ENCODE data around the gene SERINC3. TPM values are rescaled to one million over a fixed set of nuclear protein-coding genes. Genes with fewer than 3 reads are reported as not detected.

Gene SERINC3
- polyA plus RNA-seq, 1 experiment: 333 TPM

DNA sequence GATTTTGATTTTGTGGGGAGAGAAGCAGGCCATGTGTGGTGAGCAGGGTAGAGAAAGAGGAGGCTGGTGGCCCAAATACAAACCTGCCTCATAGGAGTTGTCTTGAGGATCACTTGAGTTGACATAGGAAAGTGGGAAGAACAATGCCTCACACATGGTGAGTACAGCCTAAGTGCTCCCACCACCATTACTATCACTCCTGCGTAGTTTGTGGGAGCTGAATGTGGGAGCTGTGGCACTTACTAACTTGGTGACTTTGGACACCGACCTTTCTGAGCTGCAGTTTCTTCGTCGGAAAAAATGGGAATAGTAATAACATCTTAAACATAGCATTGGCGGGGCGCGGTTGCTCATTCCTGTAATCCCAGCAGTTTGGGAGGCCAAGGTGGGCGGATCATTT lies 25.5 kb upstream of the SERINC3 start:
- Histone ChIP-seq H3K4me3 (ENCODE audit: low read depth, low read length) (no peak overlapping the region), H3K27me3 (ENCODE audit: control insufficient read depth, insufficient read depth, low read length) (no peaks in the 10 kb centered on the region), H3K36me3 (ENCODE audit: control insufficient read depth, insufficient read depth, low read length) (no peaks in the 10 kb centered on the region)
- ChIA-PET POLR2A (no interaction called here), CTCF (interaction anchor here (0.7 kb wide), 1 partner anchor 86 kb away, joined by 3 read pairs; no protein-coding TSS in a partner anchor)
- TF ChIP-seq, protein P1, sequence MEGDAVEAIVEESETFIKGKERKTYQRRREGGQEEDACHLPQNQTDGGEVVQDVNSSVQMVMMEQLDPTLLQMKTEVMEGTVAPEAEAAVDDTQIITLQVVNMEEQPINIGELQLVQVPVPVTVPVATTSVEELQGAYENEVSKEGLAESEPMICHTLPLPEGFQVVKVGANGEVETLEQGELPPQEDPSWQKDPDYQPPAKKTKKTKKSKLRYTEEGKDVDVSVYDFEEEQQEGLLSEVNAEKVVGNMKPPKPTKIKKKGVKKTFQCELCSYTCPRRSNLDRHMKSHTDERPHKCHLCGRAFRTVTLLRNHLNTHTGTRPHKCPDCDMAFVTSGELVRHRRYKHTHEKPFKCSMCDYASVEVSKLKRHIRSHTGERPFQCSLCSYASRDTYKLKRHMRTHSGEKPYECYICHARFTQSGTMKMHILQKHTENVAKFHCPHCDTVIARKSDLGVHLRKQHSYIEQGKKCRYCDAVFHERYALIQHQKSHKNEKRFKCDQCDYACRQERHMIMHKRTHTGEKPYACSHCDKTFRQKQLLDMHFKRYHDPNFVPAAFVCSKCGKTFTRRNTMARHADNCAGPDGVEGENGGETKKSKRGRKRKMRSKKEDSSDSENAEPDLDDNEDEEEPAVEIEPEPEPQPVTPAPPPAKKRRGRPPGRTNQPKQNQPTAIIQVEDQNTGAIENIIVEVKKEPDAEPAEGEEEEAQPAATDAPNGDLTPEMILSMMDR (IDR thresholded peaks at IDR 0.05; ENCODE audit: insufficient read depth, low read depth, low read length): no peak
- DNase-seq (ENCODE audit: low read depth): no peak

GRCh38 chr20:44544263-44544662 lies 22.4 kb upstream of the SERINC3 start:
- no peaks in the 10 kb centered on the region for H3K36me3 ChIP-seq (ENCODE audit: control insufficient read depth, insufficient read depth, low read length)
- ChIA-PET CTCF (interaction anchor here (1.6 kb wide), 1 partner anchor 66 kb away, joined by 4 read pairs; no protein-coding TSS in a partner anchor), POLR2A (no interaction called here)
- DNase-seq (ENCODE audit: low read depth): no peak
- H3K27me3 ChIP-seq (ENCODE audit: control insufficient read depth, insufficient read depth, low read length): no peaks in the 10 kb centered on the region
- TF ChIP-seq, protein P1 (IDR thresholded peaks at IDR 0.05; ENCODE audit: insufficient read depth, low read depth, low read length): no peak
- no peak overlapping the region for H3K4me3 ChIP-seq (ENCODE audit: low read depth, low read length)

DNA sequence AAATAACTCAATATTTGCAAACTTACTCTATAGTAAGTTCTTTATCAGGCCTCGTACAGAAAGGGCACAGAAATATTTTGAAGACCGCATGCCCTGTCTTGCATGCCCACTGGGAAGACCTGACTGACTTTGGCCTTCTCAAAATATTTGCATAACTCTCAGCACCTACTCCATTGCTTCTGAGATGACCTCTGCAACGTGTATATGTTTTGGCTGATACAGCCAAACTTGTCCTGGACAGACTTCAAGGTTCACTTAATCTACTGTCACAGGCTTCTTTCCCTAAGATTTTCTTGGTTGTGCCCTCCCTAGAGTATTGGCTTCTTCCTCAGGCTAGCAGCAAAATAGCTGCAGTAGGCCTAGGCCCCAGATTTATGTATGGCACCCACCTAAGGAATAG lies 21.5 kb upstream of the SERINC3 start:
- Histone ChIP-seq H3K4me3 (ENCODE audit: low read depth, low read length) (no peak overlapping the region), H3K27me3 (ENCODE audit: control insufficient read depth, insufficient read depth, low read length) (no peaks in the 10 kb centered on the region), H3K36me3 (ENCODE audit: control insufficient read depth, insufficient read depth, low read length) (no peaks in the 10 kb centered on the region)
- CTCF ChIA-PET: interaction anchor here (1.2 kb wide), 2 partner anchors 60 to 67 kb away, joined by 3 to 4 read pairs; no protein-coding TSS in a partner anchor
- DNase-seq (ENCODE audit: low read depth): no peak
- TF ChIP-seq, protein P1 (IDR thresholded peaks at IDR 0.05; ENCODE audit: insufficient read depth, low read depth, low read length): no peak
- POLR2A ChIA-PET: no interaction called here

- no peaks in the 10 kb centered on the region for H3K27me3 ChIP-seq (ENCODE audit: control insufficient read depth, insufficient read depth, low read length)
- POLR2A ChIA-PET: no interaction called here
- no peak overlapping the region for H3K4me3 ChIP-seq (ENCODE audit: low read depth, low read length)
- no peaks in the 10 kb centered on the region for H3K36me3 ChIP-seq (ENCODE audit: control insufficient read depth, insufficient read depth, low read length)
- TF ChIP-seq, protein P1 (IDR thresholded peaks at IDR 0.05; ENCODE audit: insufficient read depth, low read depth, low read length): no peak
- CTCF ChIA-PET: interaction anchor here (1.2 to 2.0 kb wide), 3 partner anchors 10 to 67 kb away, joined by 3 to 5 read pairs (median 4); no protein-coding TSS in a partner anchor
- no peak for DNase-seq (ENCODE audit: low read depth)
Measured at GRCh38 chr20:44542890-44543289, 21.0 kb upstream of the SERINC3 start.

DNA sequence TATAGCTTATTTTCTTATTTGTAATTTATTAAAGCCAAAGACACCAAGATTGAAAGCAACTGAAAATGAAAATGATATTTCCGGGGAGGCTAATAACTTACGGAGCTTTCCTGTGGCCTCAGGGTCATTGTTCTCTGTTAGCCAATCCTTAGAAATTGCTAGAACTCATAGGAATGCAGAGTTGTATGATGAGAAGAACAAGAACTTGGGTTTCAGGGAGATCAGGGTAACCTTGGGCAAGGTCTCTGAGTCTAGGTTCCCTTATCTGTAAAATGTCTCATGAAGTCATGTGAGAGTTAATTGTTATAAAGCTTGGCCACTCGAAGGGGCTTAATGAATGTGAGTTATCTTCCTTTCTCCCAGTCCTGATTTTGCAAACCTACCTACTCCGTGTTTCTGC lies 20.1 kb upstream of the SERINC3 start:
- no peaks in the 10 kb centered on the region for H3K36me3 ChIP-seq (ENCODE audit: control insufficient read depth, insufficient read depth, low read length)
- CTCF ChIA-PET: interaction anchor here (1.2 to 2.0 kb wide), 2 partner anchors 11 to 61 kb away, joined by 3 to 5 read pairs; no protein-coding TSS in a partner anchor
- POLR2A ChIA-PET: no interaction called here
- no peak overlapping the region for H3K4me3 ChIP-seq (ENCODE audit: low read depth, low read length)
- H3K27me3 ChIP-seq (ENCODE audit: control insufficient read depth, insufficient read depth, low read length): no peaks in the 10 kb centered on the region
- TF ChIP-seq, protein P1 (IDR thresholded peaks at IDR 0.05; ENCODE audit: insufficient read depth, low read depth, low read length): no peak
- no peak for DNase-seq (ENCODE audit: low read depth)
